ENCODE measurements around the gene GPC5.

GRCh38 chr13:91767651-91768050, 369.2 kb downstream of the GPC5 start:
- TF ChIP-seq CTCF (IDR thresholded peaks at IDR 0.05; ENCODE audit: low read depth, low read length) (no peak), EZH2phosphoT487 (IDR thresholded peaks at IDR 0.05; ENCODE audit: low read depth) (no peak)

Data from OCI-LY3 (cell line).